HG02678 (cell line): ENCODE measurements around the gene NKD1.

ENCODE experiments used
- ATAC-seq: cut with Tn5 transposase; IDR thresholded peaks from one replicate; pipeline ENCODE4 v1.9.1; 2021; ENCODE audit warnings: mild to moderate bottlenecking, moderate library complexity; ENCODE audit not compliant: unreplicated experiment

NKD1 gene

GRCh38 chr16:50555952-50556673 lies 7.9 kb downstream of the NKD1 start:
- no peak for ATAC-seq

GRCh38 chr16:50557046-50557445 lies 8.8 kb downstream of the NKD1 start:
- no peak for ATAC-seq

- no peak for ATAC-seq
Measured at GRCh38 chr16:50558913-50559312, 10.7 kb downstream of the NKD1 start.

GRCh38 chr16:50559342-50559741 lies 11.1 kb downstream of the NKD1 start:
- ATAC-seq: no peak

- ATAC-seq: no peak
Measured at GRCh38 chr16:50559804-50560514, 11.8 kb downstream of the NKD1 start.

- no peak for ATAC-seq
Measured at GRCh38 chr16:50560903-50561863, 13.0 kb downstream of the NKD1 start.

- ATAC-seq: no peak
Measured at GRCh38 chr16:50562657-50563056, 14.5 kb downstream of the NKD1 start.

GRCh38 chr16:50563989-50564388 lies 15.8 kb downstream of the NKD1 start:
- ATAC-seq: no peak

- ATAC-seq: no peak
Measured at GRCh38 chr16:50565428-50565827, 17.2 kb downstream of the NKD1 start.

GRCh38 chr16:50566014-50566962 lies 18.1 kb downstream of the NKD1 start:
- no peak for ATAC-seq

GRCh38 chr16:50567651-50568050 lies 19.5 kb downstream of the NKD1 start:
- no peak for ATAC-seq

- ATAC-seq: no peak
Measured at GRCh38 chr16:50568187-50568815, 20.1 kb downstream of the NKD1 start.

GRCh38 chr16:50570354-50570753 lies 22.2 kb downstream of the NKD1 start:
- ATAC-seq: no peak

GRCh38 chr16:50570808-50571598 lies 22.8 kb downstream of the NKD1 start:
- no peak for ATAC-seq

- no peak for ATAC-seq
Measured at GRCh38 chr16:50571786-50572185, 23.6 kb downstream of the NKD1 start.

- ATAC-seq: no peak
Measured at GRCh38 chr16:50572700-50573099, 24.5 kb downstream of the NKD1 start.

GRCh38 chr16:50573279-50573678 lies 25.1 kb downstream of the NKD1 start:
- no peak for ATAC-seq

- no peak for ATAC-seq
Measured at GRCh38 chr16:50573947-50574744, 25.9 kb downstream of the NKD1 start.
